ENCODE results near the gene EPB41.

DNA sequence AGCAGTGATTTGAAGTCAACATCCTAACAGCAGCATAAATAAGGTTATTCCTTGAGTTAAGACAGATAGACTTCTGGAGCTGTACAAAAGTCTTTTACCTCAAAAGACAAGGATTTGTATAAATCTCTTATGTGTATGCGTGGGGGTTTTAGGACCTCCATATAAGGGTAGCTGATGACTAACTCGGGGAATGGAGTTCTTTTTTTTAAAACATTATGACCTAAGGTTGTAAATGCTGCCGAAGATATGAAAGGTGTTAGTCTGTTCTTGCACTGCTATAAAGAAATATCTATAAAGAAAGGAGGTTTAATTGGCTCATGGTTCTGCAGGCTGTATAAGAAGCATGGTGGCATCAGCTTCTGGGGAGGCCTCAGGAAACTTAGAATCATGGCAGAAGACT lies 90.4 kb downstream of the EPB41 start:
- TF ChIP-seq CTCF (IDR thresholded peaks at IDR 0.05), result no peak
- no peak for TF ChIP-seq POLR2A (IDR thresholded peaks at IDR 0.05)

Measured in sigmoid colon (tissue), 3 donors.